Heart right ventricle (tissue), 16 donors: Measurements from ENCODE around the gene SLC28A1. TPM values are rescaled to one million over a fixed set of nuclear protein-coding genes. Genes with fewer than 3 reads are reported as not detected.
A peak's percentile ranks its signal among the peaks of the same experiment; 100 is the strongest.

Source experiments
- ATAC-seq, 8 donors: fragments of 200-7000 bp; cut with Tn5 transposase; one replicate each; pipeline ENCODE4 v1.9.1; 2020; ENCODE audit warnings: mild to moderate bottlenecking in 8 of 8, moderate library complexity in 8 of 8, moderate number of reproducible peaks in 1 of 8
- DNase-seq, 2 donors: peaks; one replicate each; pipeline ENCODE4 v3.0.0-alpha.2; 2020
- H3K27ac ChIP-seq, 10 donors: fragments of 200-600 bp; sonication (generic) in 2 of 10; one replicate each; pipeline versions ENCODE4 v1.5.0 to v1.8.0; 2020 to 2022; ENCODE audit warnings: mild to moderate bottlenecking in 3 of 10
- H3K27me3 ChIP-seq, 7 donors: fragments of 200-600 bp; one replicate each; pipeline ENCODE4 v1.8.0; 2021 to 2022; ENCODE audit warnings: mild to moderate bottlenecking in 2 of 7
- H3K36me3 ChIP-seq, 9 donors: fragments of 200-600 bp; sonication (generic) in 1 of 9; one replicate each; pipeline versions ENCODE4 v1.5.0 to v1.8.0; 2020 to 2022; ENCODE audit warnings: mild to moderate bottlenecking in 2 of 9
- H3K4me1 ChIP-seq, 9 donors: fragments of 200-600 bp; sonication (generic) in 1 of 9; one replicate each; pipeline versions ENCODE4 v1.5.0 to v1.8.0; 2020 to 2022; ENCODE audit warnings: mild to moderate bottlenecking in 4 of 9
- H3K4me3 ChIP-seq, 10 donors: fragments of 200-600 bp; sonication (generic) in 2 of 10; one replicate each; pipeline versions ENCODE4 v1.5.0 to v1.8.0; 2020 to 2022; ENCODE audit warnings: mild to moderate bottlenecking in 7 of 10, moderate library complexity in 2 of 10
- H3K9me3 ChIP-seq, 11 donors: fragments of 200-600 bp in 10 of 11; sonication (generic) in 2 of 11; one replicate each; pipeline versions ENCODE4 v1.5.0 to v1.8.0; 2013 to 2022; ENCODE audit warnings: mild to moderate bottlenecking in 2 of 11, control low read depth in 1 of 11, moderate library complexity in 1 of 11
- CTCF ChIP-seq, 9 donors: fragments of 200-600 bp; sonication (generic) in 2 of 9; IDR thresholded peaks; one replicate each; pipeline versions ENCODE4 v1.5.0 to v1.8.0; 2021 to 2022; ENCODE audit warnings: antibody characterized with exemption in 9 of 9, mild to moderate bottlenecking in 5 of 9, moderate library complexity in 1 of 9
- WGBS, 2 donors: extraction: QIAGEN DNeasy Blood & Tissue Kit; methylation state at CpG; one replicate each; pipeline ENCODE4 v1.1.7; 2013; ENCODE audit warnings: inconsistent platforms in 1 of 2; 5-methylcytosine and 5-hydroxymethylcytosine counted together
- intact Hi-C, 10 donors: fragments of 100-400 bp; cut with DNase I; formaldehyde crosslinking; loops; one replicate each; pipeline versions ENCODE4 v1.11.1 to v1.14.2; 2022
- polyA plus RNA-seq, 2 donors: library from polyadenylated mRNA; stranded (reverse); fragments of 200-250 nt; gene quantifications; one replicate each; pipeline ENCODE4 v1.2.3, GENCODE V29; 2013
- total RNA-seq, 10 donors: library from RNA; stranded (reverse); fragmentation: NEBNext Ultra II Directional in 3 of 10; extraction: Animal tissue kit (Norgen Biotek cat#: 25700) in 3 of 10; gene quantifications; one replicate each; pipeline versions ENCODE4 v1.2.1 to v1.2.4, GENCODE V29; 2021 to 2023
- donor health status: Arrhythmogenic right ventricular cardiomyopathy.
- donor health status: ischemic (EF 13 %, LVEDD 7.1; RV severe dilation, severe dysfunction).
- donor health status: healthy with polysubstance abuse.
- donor health status: DM: no; HTN: yes; CAD: no.
- donor health status: DM: no; HTN: no; CAD: no.
- donor health status: ischemic (EF 25% LVEDD 6.9; RV normal size, moderate dysfunction).
- donor health status: ischemic (EF 25% LVEDD 5.7; RV mildly dilated, moderate dysfunction).
- donor health status: healthy.
- donor health status: DM: yes; HTN: yes; CAD: no.
- donor health status: Ischemic cardiomyopathy.
- donor health status: ischemic (EF 35%, LVEDD 5.7; RV mildly dilated, moderate dysfunction).
- donor health status: nonischemic (EF 11% LVEDD 7.7; RV severe dilation, severe dysfunction).
- donor health status: DM: yes; HTN: yes; CAD: no.
- donor health status: PGD.
- donor health status: ischemic (EF 29% LVEDD 5.4; RV normal size, mild dysfunction).
- donor health status: nonischemic (EF 23%, LVEDD 6.1; RV moderate dilation, normal function).

SLC28A1 gene
- total and polyA plus RNA-seq, 12 donors, result 0.07 to 2.2 (median 1.5) TPM

- peak overlapping the region in 4 of 10 donors; percentile 7 to 46 (median 30) for H3K27ac ChIP-seq
Observed at GRCh38 chr15:84852212-84852611, 32.2 kb upstream of the SLC28A1 start.

GRCh38 chr15:84855136-84855535 is 29.3 kb upstream of the SLC28A1 start:
- peaks cover 0 to 53% (median 15%) of the 10 kb centered on the region in 9 donors for H3K4me1 ChIP-seq
- TF ChIP-seq CTCF (IDR thresholded peaks at IDR 0.05), result no peak
- 56 to 59% methylated on average over 9 of the region's 9 CpGs for WGBS, 2 donors
- H3K27ac ChIP-seq, result peak overlapping the region in 9 of 10 donors; percentile 16 to 71 (median 51)
- peaks cover 0 to 71% (median 23%) of the 10 kb centered on the region in 9 donors for H3K36me3 ChIP-seq
- no peak overlapping the region for H3K4me3 ChIP-seq
- ATAC-seq, result no peak
- DNase-seq, result no peak
- H3K27me3 ChIP-seq, result no peaks in the 10 kb centered on the region
- H3K9me3 ChIP-seq, result no peaks in the 10 kb centered on the region
- intact Hi-C loops, result loop anchor here in 1 of 10 donors (5.0 kb wide), 1 partner anchor 77 kb away; no protein-coding TSS in a partner anchor

More at GRCh38 chr15:84852212-84852611, 32.2 kb upstream of the SLC28A1 start:
- 73 to 81% methylated on average over 5 of the region's 5 CpGs for WGBS, 2 donors
- TF ChIP-seq CTCF (IDR thresholded peaks at IDR 0.05), result no peak
- no peak for DNase-seq
- H3K4me1 ChIP-seq, result peaks cover 0 to 45% (median 15%) of the 10 kb centered on the region in 9 donors
- H3K27me3 ChIP-seq, result no peaks in the 10 kb centered on the region
- H3K9me3 ChIP-seq, result peaks cover 0 to 10% (median 0%) of the 10 kb centered on the region in 11 donors
- no peak overlapping the region for H3K4me3 ChIP-seq
- no peak for ATAC-seq
- intact Hi-C loops, result no loop called here
- peaks cover 0 to 47% (median 8%) of the 10 kb centered on the region in 9 donors for H3K36me3 ChIP-seq

GRCh38 chr15:84855765-84856164 is 28.7 kb upstream of the SLC28A1 start:
- Histone ChIP-seq H3K9me3 (no peaks in the 10 kb centered on the region), H3K4me1 (peaks cover 0 to 53% (median 15%) of the 10 kb centered on the region in 9 donors), H3K27me3 (no peaks in the 10 kb centered on the region), H3K27ac (peak overlapping the region in 7 of 10 donors; percentile 16 to 71 (median 64)), H3K36me3 (peaks cover 0 to 76% (median 23%) of the 10 kb centered on the region in 9 donors), H3K4me3 (no peak overlapping the region)
- DNase-seq, result no peak
- intact Hi-C loops, result loop anchor here in 1 of 10 donors (5.0 kb wide), 1 partner anchor 77 kb away; no protein-coding TSS in a partner anchor
- ATAC-seq, result peak in 6 of 8 donors; percentile 8 to 72 (median 47)
- TF ChIP-seq CTCF (IDR thresholded peaks at IDR 0.05), result no peak

GRCh38 chr15:84856731-84857417 is 27.6 kb upstream of the SLC28A1 start:
- WGBS, 2 donors, result 90% methylated on average over 16 of the region's 16 CpGs
- H3K36me3 ChIP-seq, result peaks cover 0 to 84% (median 23%) of the 10 kb centered on the region in 9 donors
- ATAC-seq (peak in 4 of 8 donors; percentile 15 to 40 (median 23)), DNase-seq (no peak)
- H3K9me3 ChIP-seq, result no peaks in the 10 kb centered on the region
- H3K4me3 ChIP-seq, result no peak overlapping the region
- no peaks in the 10 kb centered on the region for H3K27me3 ChIP-seq
- peaks cover 0 to 50% (median 17%) of the 10 kb centered on the region in 9 donors for H3K4me1 ChIP-seq
- intact Hi-C loops, result loop anchor here in 1 of 10 donors (5.0 kb wide), 1 partner anchor 75 kb away; no protein-coding TSS in a partner anchor
- no peak for TF ChIP-seq CTCF (IDR thresholded peaks at IDR 0.05)
- peak overlapping the region in 2 of 10 donors; percentile 28 to 49 for H3K27ac ChIP-seq
